ENCODE measurements around the gene SMIM28.

Gene SMIM28

GRCh38 chr6:138410048-138410735 lies 32.5 kb downstream of the SMIM28 start (continued):
- TF ChIP-seq POU6F1 (CRISPR knock-in tag; IDR thresholded peaks at IDR 0.05; ENCODE audit: borderline replicate concordance, low read depth) = no peak
- TF ChIP-seq ZNF70 (CRISPR knock-in tag; IDR thresholded peaks at IDR 0.05) = no peak
- no peak for TF ChIP-seq RARB (CRISPR knock-in tag; IDR thresholded peaks at IDR 0.05)
- no peak for TF ChIP-seq PATZ1 (CRISPR knock-in tag; IDR thresholded peaks at IDR 0.05; ENCODE audit: borderline replicate concordance)
- TF ChIP-seq PPARA (CRISPR knock-in tag; IDR thresholded peaks at IDR 0.05; ENCODE audit: borderline replicate concordance) = no peak
- no peak for TF ChIP-seq ARNTL (CRISPR knock-in tag; IDR thresholded peaks at IDR 0.05; ENCODE audit: borderline replicate concordance, low read depth)
- no peak for TF ChIP-seq BACH2 (CRISPR knock-in tag; IDR thresholded peaks at IDR 0.05; ENCODE audit: borderline replicate concordance)

- TF ChIP-seq ZFP30 (CRISPR knock-in tag; IDR thresholded peaks at IDR 0.05) (no peak), OSR1 (CRISPR knock-in tag; IDR thresholded peaks at IDR 0.05) (no peak), TOX (CRISPR knock-in tag; IDR thresholded peaks at IDR 0.05; ENCODE audit: borderline replicate concordance) (no peak), GLIS3 (CRISPR knock-in tag; IDR thresholded peaks at IDR 0.05) (no peak), ZC3H10 (CRISPR knock-in tag; IDR thresholded peaks at IDR 0.05) (no peak), POU6F1 (CRISPR knock-in tag; IDR thresholded peaks at IDR 0.05; ENCODE audit: borderline replicate concordance, low read depth) (no peak), TCF4 (CRISPR knock-in tag; IDR thresholded peaks at IDR 0.05; ENCODE audit: borderline replicate concordance) (no peak), RARB (CRISPR knock-in tag; IDR thresholded peaks at IDR 0.05) (no peak), PPARA (CRISPR knock-in tag; IDR thresholded peaks at IDR 0.05; ENCODE audit: borderline replicate concordance) (no peak), ISL1 (CRISPR knock-in tag; IDR thresholded peaks at IDR 0.05) (no peak), ZFP3 (CRISPR knock-in tag; IDR thresholded peaks at IDR 0.05) (no peak), CSDC2 (CRISPR knock-in tag; IDR thresholded peaks at IDR 0.05) (no peak), SNAI2 (CRISPR knock-in tag; IDR thresholded peaks at IDR 0.05) (no peak), ARNTL (CRISPR knock-in tag; IDR thresholded peaks at IDR 0.05; ENCODE audit: borderline replicate concordance, low read depth) (no peak), PATZ1 (CRISPR knock-in tag; IDR thresholded peaks at IDR 0.05; ENCODE audit: borderline replicate concordance) (no peak), TSHZ2 (CRISPR knock-in tag; IDR thresholded peaks at IDR 0.05) (no peak), ZNF70 (CRISPR knock-in tag; IDR thresholded peaks at IDR 0.05) (no peak), ESRRG (CRISPR knock-in tag; IDR thresholded peaks at IDR 0.05) (no peak)
- no peak; the same call in 2 of the 3 replicates for ATAC-seq
Measured at GRCh38 chr6:138410972-138411880, 33.5 kb downstream of the SMIM28 start.
